Psoas muscle (tissue), 8 donors: Measurements from ENCODE around the gene IRAK1. TPM values are rescaled to one million over a fixed set of nuclear protein-coding genes. Genes with fewer than 3 reads are reported as not detected.

Source experiments
- ATAC-seq, 4 donors: fragments of 200-7000 bp; cut with Tn5 transposase; one replicate each; pipeline ENCODE4 v1.9.1; 2020; ENCODE audit warnings: moderate library complexity in 3 of 4, mild to moderate bottlenecking in 2 of 4
- DNase-seq, 2 donors: peaks; one replicate each; pipeline ENCODE4 v3.0.0-alpha.2; 2020
- H3K27ac ChIP-seq: fragments of 200-600 bp; one replicate; pipeline ENCODE4 v1.8.0; 2022
- H3K27me3 ChIP-seq, 3 donors: fragments of 200-600 bp in 1 of 3; one replicate each; pipeline versions ENCODE4 v1.6.1 to v1.8.0; 2013 to 2022; ENCODE audit warnings: low read length in 2 of 3, mild to moderate bottlenecking in 2 of 3, moderate library complexity in 1 of 3; ENCODE audit not compliant: insufficient read depth in 3 of 3
- H3K36me3 ChIP-seq, 2 donors: fragments of 200-600 bp in 1 of 2; one replicate each; pipeline versions ENCODE4 v1.6.1 to v1.8.0; 2013 to 2022; ENCODE audit warnings: low read depth in 1 of 2, mild to moderate bottlenecking in 1 of 2, moderate library complexity in 1 of 2; ENCODE audit not compliant: insufficient read depth in 1 of 2
- H3K4me1 ChIP-seq: fragments of 200-600 bp; one replicate; pipeline ENCODE4 v1.8.0; 2022
- H3K4me3 ChIP-seq: fragments of 200-600 bp; one replicate; pipeline ENCODE4 v1.8.0; 2022; ENCODE audit warnings: mild to moderate bottlenecking
- H3K9me3 ChIP-seq: fragments of 200-600 bp; one replicate; pipeline ENCODE4 v1.8.0; 2022
- CTCF ChIP-seq: fragments of 200-600 bp; IDR thresholded peaks from one replicate; pipeline ENCODE4 v1.8.0; 2022; ENCODE audit warnings: antibody characterized with exemption
- WGBS, 3 donors: extraction: QIAGEN DNeasy Blood & Tissue Kit; methylation state at CpG; one replicate each; pipeline versions ENCODE4 v1.1.6 to v1.1.7; 2013; 5-methylcytosine and 5-hydroxymethylcytosine counted together
- intact Hi-C, 2 donors: fragments of 100-400 bp; cut with DNase I; formaldehyde crosslinking; loops; one replicate each; pipeline versions ENCODE4 v1.11.0 to v1.14.2; 2022
- polyA plus RNA-seq, 3 donors: library from polyadenylated mRNA; stranded (reverse); fragments of 200-250 nt; gene quantifications; one replicate each; pipeline ENCODE4 v1.2.3, GENCODE V29; 2013
- total RNA-seq, 4 donors: library from RNA; stranded (reverse); fragmentation: NEBNext Ultra II Directional in 2 of 4; extraction: Animal tissue kit (Norgen Biotek cat#: 25700) in 2 of 4; gene quantifications; one replicate each; pipeline versions ENCODE4 v1.2.1 to v1.2.4, GENCODE V29; 2021 to 2023
- donor health status: healthy with polysubstance abuse.
- donor health status: DM: no; HTN: no; CAD: no; lungs with moderate emphysema.
- donor health status: Bipolar disorder and iron deficiency.
- donor health status: healthy.
- donor health status: DM: yes; HTN: yes; CAD: no.
- donor health status: DM: no; HTN: no; CAD: no.
- donor health status: DM: no; HTN: no; CAD: no.
- donor health status: DM: yes; HTN: yes; CAD: no.

The IRAK1 gene
- total and polyA plus RNA-seq, 7 donors, result 56.1 to 368 (median 127) TPM

GRCh38 chrX:154039577-154039976, 19.9 kb upstream of the IRAK1 start:
- Histone ChIP-seq H3K27me3 (peaks cover 0 to 11% (median 0%) of the 10 kb centered on the region in 3 donors), H3K27ac (peak overlapping the region; percentile 70), H3K4me3 (no peak overlapping the region), H3K4me1 (peaks cover 40% of the 10 kb centered on the region), H3K36me3 (no peaks in the 10 kb centered on the region), H3K9me3 (no peaks in the 10 kb centered on the region)
- 57 to 75% (median 61%) methylated on average over 11 of the region's 11 CpGs for WGBS, 3 donors
- ATAC-seq (peak; percentile 23 to 69 (median 61)), DNase-seq (peak in 1 of 2 donors; percentile 66)
- no peak for TF ChIP-seq CTCF
- intact Hi-C loops, result no loop called here

GRCh38 chrX:154038656-154039055, 19.0 kb upstream of the IRAK1 start:
- Histone ChIP-seq H3K36me3 (no peaks in the 10 kb centered on the region), H3K4me3 (no peak overlapping the region), H3K9me3 (no peaks in the 10 kb centered on the region), H3K4me1 (peaks cover 34% of the 10 kb centered on the region), H3K27ac (no peak overlapping the region), H3K27me3 (peaks cover 0 to 9% (median 0%) of the 10 kb centered on the region in 3 donors)
- no peak for TF ChIP-seq CTCF
- 65 to 84% (median 67%) methylated on average over 5 of the region's 5 CpGs for WGBS, 3 donors
- DNase-seq, result no peak
- intact Hi-C loops, result no loop called here
- ATAC-seq, result no peak

- WGBS, 3 donors, result 69 to 86% (median 83%) methylated on average over 5 of the region's 5 CpGs
- intact Hi-C loops, result no loop called here
- H3K9me3 ChIP-seq, result no peaks in the 10 kb centered on the region
- no peak for DNase-seq
- no peak overlapping the region for H3K4me3 ChIP-seq
- no peak for ATAC-seq
- H3K27me3 ChIP-seq, result peaks cover 0 to 9% (median 0%) of the 10 kb centered on the region in 3 donors
- no peak for TF ChIP-seq CTCF
- H3K36me3 ChIP-seq, result no peaks in the 10 kb centered on the region
- peaks cover 25% of the 10 kb centered on the region for H3K4me1 ChIP-seq
- no peak overlapping the region for H3K27ac ChIP-seq
These were observed 18.1 kb upstream of the IRAK1 start for GRCh38 chrX:154037754-154038153.

GRCh38 chrX:154036513-154036912, 16.8 kb upstream of the IRAK1 start:
- peaks cover 18% of the 10 kb centered on the region for H3K4me1 ChIP-seq
- peaks cover 0 to 7% of the 10 kb centered on the region in 2 donors for H3K36me3 ChIP-seq
- 80 to 95% (median 95%) methylated on average over 8 of the region's 8 CpGs for WGBS, 3 donors
- DNase-seq (no peak), ATAC-seq (no peak)
- H3K9me3 ChIP-seq, result no peaks in the 10 kb centered on the region
- H3K4me3 ChIP-seq, result no peak overlapping the region
- TF ChIP-seq CTCF, result no peak
- intact Hi-C loops, result no loop called here
- peaks cover 0 to 14% (median 0%) of the 10 kb centered on the region in 3 donors for H3K27me3 ChIP-seq
- no peak overlapping the region for H3K27ac ChIP-seq

- WGBS, 3 donors, result 75 to 95% (median 90%) methylated on average over 2 of the region's 2 CpGs
- intact Hi-C loops, result no loop called here
- peaks cover 0 to 21% of the 10 kb centered on the region in 2 donors for H3K36me3 ChIP-seq
- ATAC-seq, result peak in 3 of 4 donors; percentile 40 to 69 (median 56)
- H3K9me3 ChIP-seq, result no peaks in the 10 kb centered on the region
- no peak for DNase-seq
- peaks cover 0 to 14% (median 0%) of the 10 kb centered on the region in 3 donors for H3K27me3 ChIP-seq
- H3K27ac ChIP-seq, result no peak overlapping the region
- no peak overlapping the region for H3K4me3 ChIP-seq
- no peak for TF ChIP-seq CTCF
- H3K4me1 ChIP-seq, result no peaks in the 10 kb centered on the region
These were observed 14.1 kb upstream of the IRAK1 start for GRCh38 chrX:154033848-154034247.
